HCT116 (cell line): Measurements from ENCODE around the gene PDE7B. TPM values are rescaled to one million over a fixed set of nuclear protein-coding genes. Genes with fewer than 3 reads are reported as not detected.

Experiments
- ATAC-seq: fragments of 200-7000 bp; cut with Tn5 transposase; 2 replicates; pipeline ENCODE4 v1.9.1; 2020; ENCODE audit warnings: mild to moderate bottlenecking, moderate library complexity
- BruUV-seq: library from RNA; stranded (reverse); fragments of 400-500 nt; replicated peaks from 2 replicates; lab custom pipeline; 2021; lab: Mats Ljungman, UMichigan
- CTCF ChIA-PET: fragments of 300-600 bp; sonication (Branson Sonifier 250); formaldehyde crosslinking; loops from one replicate; lab custom pipeline; 2021; ENCODE audit warnings: antibody characterized with exemption; lab: Charles Lee
- POLR2A ChIA-PET: fragments of 300-600, 350-600 bp; sonication (Branson Sonifier 250); formaldehyde crosslinking; loops from one replicate; lab custom pipeline; 2021; ENCODE audit warnings: antibody characterized with exemption; lab: Charles Lee
- RAD21 ChIA-PET, 2 experiments: fragments of 300-600 bp; sonication (Branson Sonifier 250); formaldehyde crosslinking; loops; one replicate each; lab custom pipeline; 2023; ENCODE audit warnings: low total read pairs in 2 of 2; ENCODE audit not compliant: uncharacterized antibody in 2 of 2, unreplicated experiment in 2 of 2, low non-redundant PET in 1 of 2; lab: Charles Lee
- DNase-seq: peaks from one replicate; pipeline ENCODE4 v3.0.0-alpha.2; 2010; ENCODE audit warnings: low read depth, low spot score
- H2AFZ ChIP-seq: fragments of 200-600 bp; shearing (Covaris generic), sonication (generic); 2 replicates; pipeline ENCODE4 v1.6.1; 2017; ENCODE audit warnings: low read depth, mixed run types, mixed read lengths, antibody characterized with exemption, low read length; ENCODE audit not compliant: poor library complexity, severe bottlenecking
- H3K27ac ChIP-seq: 2 replicates; pipeline ENCODE4 v1.5.1; 2012; ENCODE audit warnings: low read depth, low read length
- H3K27me3 ChIP-seq: fragments of 200-600 bp; sonication (generic); 2 replicates; pipeline ENCODE4 v1.6.1; 2016; ENCODE audit warnings: mixed run types, low read length, mixed read lengths; ENCODE audit not compliant: insufficient read depth
- H3K36me3 ChIP-seq, 2 experiments: fragments of 200-500 bp in 1 of 2; fragments of 200-600 bp in 1 of 2; sonication (Bioruptor generic) in 1 of 2; sonication (generic) in 1 of 2; 2 replicates each; pipeline versions ENCODE4 v1.5.1 to v1.6.1; 2014 to 2016; ENCODE audit warnings: low read length in 2 of 2, inconsistent platforms in 1 of 2, mixed read lengths in 1 of 2, mixed run types in 1 of 2; ENCODE audit not compliant: insufficient read depth in 2 of 2, control insufficient read depth in 1 of 2
- H3K4me1 ChIP-seq, 2 experiments: fragments of 200-600 bp in 1 of 2; sonication (generic) in 1 of 2; 2 replicates each; pipeline versions ENCODE4 v1.5.1 to v1.6.1; 2012 to 2017; ENCODE audit warnings: low read length in 2 of 2, inconsistent platforms in 1 of 2, mild to moderate bottlenecking in 1 of 2, mixed read lengths in 1 of 2, mixed run types in 1 of 2, moderate library complexity in 1 of 2; ENCODE audit not compliant: insufficient read depth in 2 of 2, control insufficient read depth in 1 of 2
- H3K4me2 ChIP-seq: fragments of 200-600 bp; sonication (generic); 2 replicates; pipeline ENCODE4 v1.6.1; 2017; ENCODE audit warnings: mixed run types, low read length, mixed read lengths
- H3K4me3 ChIP-seq, 2 experiments: fragments of 200-600 bp in 1 of 2; sonication (generic) in 1 of 2; replicated peaks in 1 of 2; 2 replicates each; pipeline ENCODE4 v1.5.1; 2011 to 2016; ENCODE audit warnings: low read length in 2 of 2, control low read depth in 1 of 2, low read depth in 1 of 2, mild to moderate bottlenecking in 1 of 2, mixed read lengths in 1 of 2, mixed run types in 1 of 2
- H3K79me2 ChIP-seq: fragments of 200-600 bp; sonication (generic); 2 replicates; pipeline ENCODE4 v1.6.1; 2017; ENCODE audit warnings: mild to moderate bottlenecking, mixed run types, low read length, moderate library complexity, mixed read lengths; ENCODE audit not compliant: insufficient read depth
- H3K9ac ChIP-seq: fragments of 200-600 bp; sonication (generic); 2 replicates; pipeline ENCODE4 v1.6.1; 2016; ENCODE audit warnings: low read length, mixed read lengths
- H3K9me2 ChIP-seq: fragments of 200-600 bp; sonication (generic), shearing (Covaris generic); 2 replicates; pipeline ENCODE4 v1.6.1; 2017; ENCODE audit warnings: mixed run types, mild to moderate bottlenecking, moderate library complexity; ENCODE audit not compliant: insufficient read depth
- H3K9me3 ChIP-seq, 2 experiments: fragments of 200-500 bp in 1 of 2; fragments of 200-600 bp in 1 of 2; sonication (Bioruptor generic) in 1 of 2; sonication (generic) in 1 of 2; 2 replicates each; pipeline ENCODE4 v1.6.1; 2014 to 2017; ENCODE audit warnings: low read length in 2 of 2, mixed read lengths in 2 of 2, inconsistent platforms in 1 of 2, low read depth in 1 of 2, mild to moderate bottlenecking in 1 of 2, mixed run types in 1 of 2, moderate library complexity in 1 of 2; ENCODE audit not compliant: control insufficient read depth in 1 of 2, insufficient read depth in 1 of 2
- H4K20me1 ChIP-seq: fragments of 200-600 bp; sonication (generic), shearing (Covaris generic); 2 replicates; pipeline ENCODE4 v1.6.1; 2017; ENCODE audit warnings: mixed run types, mild to moderate bottlenecking, moderate library complexity; ENCODE audit not compliant: insufficient read depth
- CEBPB ChIP-seq: IDR thresholded peaks from 2 replicates; pipeline ENCODE4 v1.6.1; 2012; ENCODE audit warnings: low read depth
- ELF1 ChIP-seq: IDR thresholded peaks from 2 replicates; pipeline ENCODE4 v1.6.1; 2012; ENCODE audit warnings: low read depth, borderline replicate concordance
- EZH2 ChIP-seq: fragments of 200-600 bp; sonication (generic); IDR thresholded peaks from 2 replicates; pipeline ENCODE4 v1.6.1; 2017; ENCODE audit warnings: antibody characterized with exemption, mixed run types
- EZH2phosphoT487 ChIP-seq: fragments of 200-600 bp; IDR thresholded peaks from 2 replicates; pipeline ENCODE4 v1.6.1; 2018; ENCODE audit warnings: antibody characterized with exemption, borderline replicate concordance
- MAX ChIP-seq: IDR thresholded peaks from 2 replicates; pipeline ENCODE4 v1.6.1; 2012
- POLR2A ChIP-seq: IDR thresholded peaks from 2 replicates; pipeline ENCODE4 v1.7.0; 2011; ENCODE audit warnings: borderline replicate concordance; ENCODE audit not compliant: insufficient read depth, insufficient read length; ENCODE audit errors: extremely low read depth
- POLR2AphosphoS5 ChIP-seq: IDR thresholded peaks from 2 replicates; pipeline ENCODE4 v1.6.1; 2011; ENCODE audit warnings: mild to moderate bottlenecking, low read depth, low read length, moderate library complexity
- TCF7L2 ChIP-seq: IDR thresholded peaks from 2 replicates; pipeline ENCODE4 v1.7.0; 2011; ENCODE audit warnings: borderline replicate concordance, inconsistent platforms; ENCODE audit not compliant: insufficient read depth, insufficient read length; ENCODE audit errors: extremely low read depth
- ZBTB33 ChIP-seq: IDR thresholded peaks from 2 replicates; pipeline ENCODE4 v1.6.1; 2011; ENCODE audit warnings: mild to moderate bottlenecking, low read length, moderate library complexity; ENCODE audit not compliant: insufficient replicate concordance; ENCODE audit errors: extremely low read depth
- ZNF274 ChIP-seq: fragments of 200-500 bp; sonication (Bioruptor generic); IDR thresholded peaks from 2 replicates; pipeline ENCODE4 v1.6.1; 2014; ENCODE audit warnings: mild to moderate bottlenecking, low read depth, low read length, inconsistent platforms
- intact Hi-C: fragments of 100-400 bp; cut with micrococcal nuclease; formaldehyde crosslinking; loops from 2 replicates; pipeline ENCODE4 v1.10.0; 2022
- total RNA-seq: library from RNA; stranded (reverse); gene quantifications from one replicate; pipeline ENCODE4 v1.2.1, GENCODE V29; 2021; ENCODE audit not compliant: unreplicated experiment

PDE7B gene
- total RNA-seq, 1 experiment from 2014 or later, result 0.61 TPM

- no peak overlapping the region for H2AFZ ChIP-seq
- TF ChIP-seq MAX (no peak), CEBPB (no peak), EZH2phosphoT487 (no peak), POLR2A (no peak), ELF1 (no peak), ZBTB33 (no peak), EZH2 (no peak), ZNF274 (no peak), POLR2AphosphoS5 (no peak), TCF7L2 (no peak)
- no peak overlapping the region for H3K9ac ChIP-seq
- no peaks in the 10 kb centered on the region for H3K79me2 ChIP-seq
- ChIA-PET POLR2A (no interaction called here), RAD21 (no interaction called here), CTCF (no interaction called here)
- no peaks in the 10 kb centered on the region for H3K36me3 ChIP-seq
- DNase-seq (no peak), ATAC-seq (no peak)
- no peaks in the 10 kb centered on the region for H3K27me3 ChIP-seq
- no TSS peak for BruUV-seq
- H3K9me3 ChIP-seq, result no peaks in the 10 kb centered on the region
- H3K4me2 ChIP-seq, result no peak overlapping the region
- intact Hi-C loops, result loop anchor here (5.0 kb wide), 1 partner anchor 234 kb away; no protein-coding TSS in a partner anchor
- H3K4me3 ChIP-seq, result no peak overlapping the region
- no peaks in the 10 kb centered on the region for H3K9me2 ChIP-seq
- H3K4me1 ChIP-seq, result no peaks in the 10 kb centered on the region
- no peaks in the 10 kb centered on the region for H4K20me1 ChIP-seq
- H3K27ac ChIP-seq, result no peak overlapping the region
Observed at GRCh38 chr6:135910790-135911618, 59.5 kb downstream of the PDE7B start.
